COLO668 (cell line): ENCODE data around the gene ATXN7L2.
"Not testable (repeated sequence)": the region's sequence is repeated elsewhere in the genome, so short reads cannot be mapped to it uniquely, and the experiment has no call there.

Source experiments
- DNase-seq: peaks from one replicate; lab custom pipeline; 2025; ENCODE audit not compliant: unreplicated experiment; lab: John Stamatoyannopoulos, UW

ATXN7L2 gene, protein sequence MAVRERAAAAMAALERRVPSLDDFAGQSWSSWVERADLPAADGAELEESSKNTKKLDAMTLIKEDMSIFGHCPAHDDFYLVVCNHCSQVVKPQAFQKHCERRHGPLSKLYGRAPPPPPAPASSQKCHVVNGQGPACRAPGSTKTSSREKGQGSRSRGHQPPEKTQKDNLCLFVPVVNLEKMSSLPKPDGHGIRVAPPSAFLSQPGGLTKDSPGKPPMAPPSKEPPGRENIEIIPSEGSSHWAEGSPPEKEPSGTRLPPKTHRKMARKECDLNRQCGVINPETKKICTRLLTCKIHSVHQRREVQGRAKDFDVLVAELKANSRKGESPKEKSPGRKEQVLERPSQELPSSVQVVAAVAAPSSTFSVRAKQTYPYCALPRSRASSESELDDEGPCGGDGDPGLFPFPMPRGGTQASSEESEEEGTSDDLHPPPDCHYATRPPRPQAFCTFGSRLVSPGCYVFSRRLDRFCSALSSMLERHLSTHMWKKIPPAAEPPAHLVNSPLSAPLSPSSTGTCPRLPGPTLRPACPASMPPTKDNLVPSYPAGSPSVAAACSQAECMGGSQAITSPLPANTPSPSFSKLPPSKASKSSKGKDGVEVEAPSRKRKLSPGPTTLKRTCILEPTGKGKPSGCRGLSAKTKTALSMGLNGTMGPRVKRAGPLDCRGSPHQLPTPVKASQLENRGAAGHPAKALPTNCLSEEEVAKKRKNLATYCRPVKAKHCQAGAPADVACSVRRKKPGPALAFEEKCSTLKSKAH

DNA sequence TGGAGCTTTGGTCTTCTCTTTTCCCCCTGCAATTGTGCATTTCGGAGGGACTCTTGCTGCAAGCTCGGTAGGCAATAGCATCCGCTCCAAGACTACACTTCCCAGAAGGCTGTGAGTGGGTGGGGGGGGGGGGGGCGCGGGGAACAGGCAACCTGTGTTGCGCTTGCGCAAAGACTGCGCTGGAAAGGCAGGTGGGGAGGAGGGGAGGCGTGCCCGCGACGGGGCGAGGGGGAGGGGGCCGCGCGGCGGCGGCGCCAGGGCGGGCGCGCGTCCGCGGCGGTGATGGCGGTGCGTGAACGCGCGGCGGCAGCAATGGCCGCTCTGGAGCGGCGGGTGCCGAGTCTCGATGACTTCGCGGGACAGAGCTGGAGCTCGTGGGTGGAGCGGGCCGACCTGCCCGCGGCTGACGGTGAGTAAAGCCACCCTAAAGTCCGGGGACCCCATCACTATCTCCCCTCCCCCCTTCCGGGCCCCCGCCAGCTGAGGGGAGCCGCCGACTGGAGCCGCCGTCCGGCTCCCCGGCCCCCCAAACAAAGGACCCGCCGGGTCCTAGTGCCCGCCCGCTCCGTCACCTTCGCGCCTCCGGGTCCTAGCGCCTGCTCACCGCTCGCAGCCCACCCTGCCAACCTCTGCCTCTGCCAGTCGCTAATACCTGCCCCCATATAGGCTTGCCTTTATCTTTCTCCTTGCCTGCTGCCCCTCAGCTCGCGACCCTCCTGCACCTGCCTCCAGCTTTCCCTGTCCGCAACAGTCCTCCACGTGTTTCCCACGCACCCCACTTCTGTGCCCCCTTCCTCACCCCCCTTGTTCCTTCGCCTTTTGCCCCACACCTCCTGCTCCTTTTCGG lies at the start of gene ATXN7L2:
ATXN7L2 (plus strand) TSS at position 234 of the 847 bp plus-strand sequence; CDS start at position 283, 49 bp downstream.
- peak; percentile 97 for DNase-seq

DNA sequence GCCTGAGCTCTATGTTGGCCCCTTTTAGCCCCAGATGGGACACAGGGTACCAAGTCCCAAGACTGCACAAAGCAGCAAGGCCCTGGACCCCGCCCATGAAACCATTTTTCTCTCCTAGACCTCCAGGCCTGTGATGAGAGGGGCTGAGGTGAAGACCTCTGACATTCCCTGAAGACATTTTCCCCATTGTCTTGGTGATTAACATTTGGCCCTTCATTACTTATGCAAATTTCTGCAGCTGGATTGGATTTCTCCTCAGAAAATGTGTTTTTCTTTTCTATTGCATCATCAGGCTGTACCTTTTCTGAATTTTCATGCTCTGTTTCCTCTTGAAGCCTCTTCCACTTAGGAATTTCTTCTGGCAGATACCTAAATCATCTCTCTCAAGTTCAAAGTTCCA lies 49.2 kb upstream of the ATXN7L2 start:
- DNase-seq = no peak

DNA sequence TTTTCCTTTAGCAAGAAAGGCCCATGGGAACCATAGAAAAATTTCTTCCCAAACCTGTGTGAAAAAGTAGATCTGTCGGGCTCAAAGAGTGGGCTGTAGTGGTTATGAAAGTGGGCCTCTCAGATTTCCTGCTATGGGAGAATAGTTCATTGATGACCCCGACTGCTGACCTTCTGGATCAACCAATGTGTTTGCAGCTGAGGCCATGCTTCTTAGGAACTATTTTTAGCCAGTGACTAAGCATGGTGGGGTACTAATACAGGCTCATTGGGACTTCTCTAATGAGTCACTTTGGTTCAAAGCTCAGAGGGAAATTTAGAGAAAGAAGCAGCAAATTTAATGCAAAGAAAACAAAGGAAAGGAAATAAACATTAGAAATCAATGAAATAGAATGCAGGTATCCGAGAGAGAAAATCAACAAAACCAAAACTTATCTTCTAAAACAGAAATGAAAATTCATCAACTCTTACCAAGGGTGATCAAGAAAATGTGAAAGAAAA lies 44.9 kb upstream of the ATXN7L2 start:
- no peak for DNase-seq

DNA sequence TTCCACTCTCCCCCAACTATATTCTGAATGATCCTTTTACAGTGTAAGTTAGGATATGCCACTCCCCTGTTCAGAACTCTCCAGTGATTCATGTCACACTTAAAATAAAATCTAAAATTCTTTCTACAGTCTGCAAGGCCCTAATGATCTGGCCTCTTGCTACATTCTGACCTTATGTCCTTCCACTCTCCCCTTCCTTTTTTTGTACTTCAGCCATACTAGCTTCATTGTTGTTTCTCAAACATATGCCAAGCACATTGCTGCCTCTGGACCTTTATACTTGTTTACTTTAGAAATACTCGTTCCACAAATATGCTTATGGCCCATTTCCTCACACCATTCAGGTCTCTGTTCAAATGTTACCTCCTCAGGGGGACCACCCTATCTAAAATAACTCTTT lies 42.6 kb upstream of the ATXN7L2 start:
- no peak for DNase-seq

DNA sequence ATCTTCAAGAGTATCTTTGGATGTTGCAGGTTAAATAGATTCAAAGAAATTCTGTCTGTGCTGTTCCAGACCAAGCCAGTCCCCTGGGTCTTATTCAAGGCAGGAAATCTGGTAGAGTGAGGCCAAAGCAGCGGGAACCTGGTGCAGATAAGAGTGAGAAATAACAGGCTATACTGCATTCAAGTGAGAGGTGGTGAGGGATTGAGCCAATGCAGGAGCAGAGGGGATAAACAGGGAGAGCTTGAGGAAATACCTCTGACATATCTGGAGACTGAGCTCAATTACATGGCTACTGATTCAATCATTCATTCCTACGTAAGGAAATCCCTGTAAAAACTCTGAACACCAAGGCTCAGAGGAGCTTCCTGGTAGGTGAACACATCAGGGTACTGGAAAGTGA lies 40.2 kb upstream of the ATXN7L2 start:
- DNase-seq = no peak

DNA sequence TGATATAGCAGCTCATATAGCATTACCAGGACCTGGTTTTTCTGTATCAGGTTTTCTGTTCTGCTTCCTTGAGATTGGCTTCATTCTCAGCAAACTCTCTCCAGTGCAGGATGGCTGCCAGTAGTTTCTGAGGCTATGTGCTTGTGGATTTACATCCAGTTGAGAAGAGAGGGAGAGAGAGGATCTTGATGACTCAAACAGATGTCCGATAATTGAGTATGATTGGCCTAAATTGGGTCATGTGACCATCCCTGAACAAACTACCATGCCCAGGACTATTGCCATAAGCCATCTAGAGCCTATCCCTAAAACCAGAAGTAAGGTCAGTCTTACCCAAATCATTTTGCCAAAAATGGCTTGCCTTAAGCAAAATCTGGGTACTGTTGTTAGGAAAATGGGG lies 39.4 kb upstream of the ATXN7L2 start:
- no peak for DNase-seq

DNA sequence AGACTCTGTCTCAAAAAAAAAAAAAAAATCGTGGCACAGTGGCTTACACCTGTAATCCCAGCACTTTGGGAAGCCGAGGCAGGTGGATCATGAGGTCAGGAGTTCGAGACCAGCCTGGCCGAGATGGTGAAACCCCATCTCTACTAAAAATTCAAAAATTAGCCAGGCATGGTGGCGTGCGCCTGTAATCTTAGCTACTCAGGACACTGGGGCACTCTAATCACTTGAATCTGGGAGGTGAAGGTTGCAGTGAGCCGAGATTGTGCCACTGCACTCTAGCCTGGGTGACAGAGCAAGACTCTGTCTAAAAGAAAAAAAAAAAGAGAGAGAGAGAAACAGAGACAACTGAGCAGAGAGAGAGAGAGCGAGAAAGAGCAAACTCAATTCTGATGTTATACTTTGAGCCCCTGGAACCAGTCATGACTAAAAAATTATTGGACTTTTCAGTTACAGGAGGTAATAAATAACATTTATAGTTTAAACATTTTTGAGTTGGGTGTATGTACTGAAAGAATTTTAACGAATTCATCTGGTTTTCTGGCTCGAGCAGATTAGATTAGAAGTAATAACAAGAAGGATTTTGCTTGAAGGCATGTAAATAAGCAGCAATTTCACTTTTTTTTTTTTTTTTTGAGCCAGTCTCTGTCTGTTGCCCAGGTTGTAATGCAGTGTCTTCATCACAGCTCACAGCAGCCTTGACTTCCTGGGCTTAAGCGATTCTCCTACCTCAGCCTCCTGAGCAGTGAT lies 37.6 kb upstream of the ATXN7L2 start:
- not testable (repeated sequence) for DNase-seq

DNA sequence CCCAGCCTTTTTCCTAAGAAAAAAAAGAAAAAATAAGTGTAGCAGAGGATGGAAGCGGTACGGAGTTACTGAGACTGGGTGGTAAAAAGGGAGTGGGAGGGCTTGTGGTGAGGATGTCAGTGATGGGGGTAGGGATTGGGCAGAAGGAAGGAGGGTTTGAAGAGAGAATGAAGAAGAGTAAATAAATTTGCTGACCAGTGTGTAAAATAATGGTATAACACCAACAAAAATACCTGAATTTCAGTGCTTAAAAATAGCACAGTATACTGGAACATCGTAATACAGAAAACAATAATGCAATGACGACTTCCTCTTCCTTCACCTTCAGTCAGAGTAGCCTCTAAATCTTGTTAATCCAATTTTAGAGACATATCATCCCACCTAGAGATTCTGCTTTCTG lies 36.2 kb upstream of the ATXN7L2 start:
- no peak for DNase-seq

DNA sequence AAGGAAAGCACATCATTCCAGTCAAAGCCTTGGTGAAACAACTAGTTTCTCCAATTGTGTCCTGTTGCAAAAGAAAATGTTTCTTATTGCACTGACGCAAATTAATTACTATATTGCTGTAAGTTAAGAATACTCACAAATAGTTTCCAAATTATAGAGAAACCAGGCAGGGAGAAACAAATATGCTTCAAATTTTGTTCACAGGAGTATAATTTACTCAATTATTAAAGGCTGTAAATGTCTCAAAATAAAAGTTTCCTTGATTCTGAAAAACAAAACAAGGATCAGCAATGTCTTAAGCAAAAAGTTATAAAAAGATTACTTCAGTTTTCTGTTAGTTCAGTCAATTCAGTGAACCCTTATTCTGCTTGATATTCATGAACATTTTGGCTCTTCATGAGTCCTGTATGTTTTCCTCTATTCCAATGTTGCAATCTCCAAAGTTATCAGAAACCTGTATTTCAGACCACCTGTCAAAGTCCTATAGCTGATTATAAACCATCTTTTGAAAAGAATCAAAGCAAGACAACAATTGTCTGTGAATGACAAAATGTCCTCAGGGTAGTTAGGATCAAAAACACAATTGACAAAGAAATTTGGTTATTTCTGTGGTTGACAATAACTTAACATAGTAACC lies 29.1 kb upstream of the ATXN7L2 start:
- DNase-seq = no peak

DNA sequence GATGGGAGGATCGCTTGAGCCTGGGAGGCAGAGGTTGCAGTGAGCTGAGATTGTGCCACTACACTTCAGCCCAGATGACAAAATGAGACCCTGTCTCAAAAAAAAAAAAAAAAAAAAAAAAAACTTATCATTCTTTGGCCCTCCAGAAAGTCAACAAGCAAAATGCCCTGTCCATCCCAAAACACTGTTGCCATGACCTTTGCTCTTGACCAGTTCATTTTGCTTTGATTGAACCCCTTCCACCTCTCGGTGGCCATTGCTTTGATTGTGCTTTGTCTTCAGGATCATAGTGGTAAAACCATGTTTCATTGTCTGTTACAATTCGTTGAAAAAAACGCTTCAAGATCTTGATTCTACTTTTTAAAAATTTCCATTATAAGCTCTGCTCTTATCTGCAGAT lies 25.9 kb upstream of the ATXN7L2 start:
- DNase-seq = no peak

DNA sequence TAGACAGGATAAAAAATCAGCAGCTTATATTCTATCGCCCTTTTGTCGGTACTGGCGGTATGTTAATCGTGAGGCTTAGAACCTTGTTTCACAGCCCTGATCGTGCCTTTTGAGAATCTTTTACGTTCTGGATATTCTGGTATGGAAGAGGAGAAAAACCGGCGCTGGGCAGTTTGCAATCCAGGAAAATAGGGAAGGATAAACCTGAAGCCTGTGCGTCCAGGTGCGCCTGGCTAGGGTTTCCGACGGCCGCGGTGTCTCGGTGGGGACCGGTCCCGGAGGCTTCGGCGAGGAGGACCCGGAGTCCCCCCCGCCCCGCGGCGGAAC lies 17.6 kb upstream of the ATXN7L2 start:
- DNase-seq = no peak

DNA sequence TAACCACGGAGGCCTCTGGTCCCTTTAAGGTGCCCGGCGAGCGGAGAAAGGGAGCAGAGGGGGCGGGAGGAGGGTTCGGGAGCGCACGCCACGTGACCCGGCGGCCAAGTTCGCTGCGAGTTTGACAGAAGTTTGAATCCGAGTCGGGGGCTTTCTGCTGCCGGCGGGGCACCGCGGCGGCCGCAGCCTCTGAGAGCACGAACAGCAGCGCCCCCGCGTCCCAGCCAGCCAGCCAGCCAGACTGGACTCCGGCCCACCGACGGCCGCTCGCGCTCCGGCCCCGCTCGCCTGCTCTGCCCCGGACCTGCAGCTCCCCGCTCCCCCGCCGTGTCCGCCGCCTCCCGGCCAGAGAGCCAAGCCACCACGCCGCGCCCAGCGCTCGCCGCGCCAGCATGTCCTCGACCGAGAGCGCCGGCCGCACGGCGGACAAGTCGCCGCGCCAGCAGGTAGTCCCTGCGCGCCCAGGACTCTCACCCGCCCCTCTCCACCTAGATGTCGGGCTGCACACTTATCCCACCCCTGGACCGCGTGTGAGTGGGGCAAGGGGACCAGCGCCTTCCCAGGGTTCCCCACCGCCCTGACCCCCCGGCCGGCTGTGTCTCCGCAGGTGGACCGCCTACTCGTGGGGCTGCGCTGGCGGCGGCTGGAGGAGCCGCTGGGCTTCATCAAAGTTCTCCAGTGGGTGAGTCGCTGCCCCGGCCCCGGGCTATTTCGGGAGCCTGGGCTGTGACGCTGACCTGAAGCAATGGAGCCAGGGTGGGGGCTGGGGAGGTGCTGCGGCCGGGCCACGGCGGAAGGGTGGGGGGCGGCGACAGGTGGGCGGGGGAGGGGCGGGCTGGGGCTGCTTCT lies 17.0 kb upstream of the ATXN7L2 start, which contains the start of gene SYPL2:
SYPL2 (plus strand) TSS at position 95 of the 849 bp plus-strand sequence; CDS start at position 393, 298 bp downstream.
- peak; percentile 58 for DNase-seq

DNA sequence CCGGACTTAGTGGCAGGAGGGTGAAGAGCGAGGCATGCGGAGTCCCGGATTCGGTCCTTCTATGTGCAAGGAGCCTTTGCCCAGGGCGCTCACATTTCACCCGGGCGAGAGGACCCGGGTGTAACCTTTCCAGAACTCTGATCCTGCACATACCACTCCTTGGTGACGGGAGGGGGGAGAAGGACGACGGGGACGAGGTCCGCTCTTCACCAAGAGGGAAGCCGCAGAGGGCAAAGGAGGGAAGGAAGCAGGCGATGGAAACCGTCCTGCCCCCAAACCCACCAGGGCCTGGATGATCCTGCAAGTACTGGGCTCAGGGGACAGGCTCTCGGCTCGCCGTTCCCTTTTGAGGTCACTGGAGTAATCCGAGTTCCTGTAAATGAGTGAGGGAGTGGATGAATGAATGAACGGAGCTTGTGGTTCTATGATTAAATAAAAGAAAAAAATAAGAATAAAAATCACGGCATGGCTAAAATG lies 16.4 kb upstream of the ATXN7L2 start:
- DNase-seq = no peak

DNA sequence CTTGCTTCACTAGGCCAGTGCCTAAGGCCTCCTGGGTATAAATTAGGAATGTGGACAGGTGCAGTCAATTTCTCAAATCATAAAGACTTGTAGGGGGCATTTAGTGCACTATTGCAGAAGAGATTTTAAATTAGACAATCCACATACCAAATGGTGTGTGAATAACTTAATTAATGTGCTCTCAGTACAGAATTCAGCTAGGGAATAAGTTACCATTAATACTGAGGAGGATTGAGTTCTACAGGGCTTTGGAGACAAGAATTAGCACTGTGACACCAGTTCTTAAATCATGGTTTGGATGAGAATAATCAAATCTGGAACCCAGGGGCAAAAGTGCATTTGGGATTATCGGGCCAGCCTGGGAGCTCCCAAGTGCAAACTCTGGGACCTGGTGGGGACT lies 15.6 kb upstream of the ATXN7L2 start:
- no peak for DNase-seq

DNA sequence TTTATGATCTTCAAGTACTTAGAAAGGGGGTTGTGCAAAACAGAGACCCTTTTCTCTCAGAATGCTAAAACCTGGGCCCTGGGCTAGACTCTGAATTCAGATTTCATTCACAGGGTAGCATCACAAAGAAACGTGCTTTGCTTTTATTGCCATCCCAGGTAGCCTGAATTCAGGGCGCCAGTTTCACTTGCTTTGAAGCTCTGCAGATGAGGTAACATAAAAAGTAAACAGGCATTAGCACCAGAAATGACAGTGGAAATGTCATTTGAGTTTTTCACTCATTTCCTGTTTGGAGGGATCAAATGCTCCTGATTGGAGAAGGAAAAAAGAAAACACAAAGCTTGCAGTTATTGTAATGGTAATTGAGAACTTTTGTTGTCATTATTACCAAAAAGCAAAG lies 14.8 kb upstream of the ATXN7L2 start:
- no peak for DNase-seq

DNA sequence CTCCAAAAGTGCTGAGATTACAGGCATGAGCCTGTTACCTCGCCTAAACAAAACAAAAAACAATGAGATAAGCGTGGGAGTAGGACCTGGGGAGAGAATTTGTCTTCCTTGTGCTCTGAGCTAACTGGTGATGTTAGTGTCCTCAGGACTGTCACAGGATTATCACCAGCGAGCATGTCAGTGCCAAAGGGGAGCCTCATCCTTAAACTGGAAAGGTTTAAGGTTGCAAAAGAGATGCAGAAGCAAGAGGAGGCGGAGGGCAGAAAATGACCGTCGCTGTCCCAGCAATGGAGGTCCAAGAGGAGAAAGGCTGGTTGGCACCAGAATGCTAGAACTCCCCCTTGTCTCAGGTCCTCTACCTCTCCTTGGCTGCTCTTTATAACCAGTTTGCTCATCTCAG lies 13.5 kb upstream of the ATXN7L2 start:
- no peak for DNase-seq

DNA sequence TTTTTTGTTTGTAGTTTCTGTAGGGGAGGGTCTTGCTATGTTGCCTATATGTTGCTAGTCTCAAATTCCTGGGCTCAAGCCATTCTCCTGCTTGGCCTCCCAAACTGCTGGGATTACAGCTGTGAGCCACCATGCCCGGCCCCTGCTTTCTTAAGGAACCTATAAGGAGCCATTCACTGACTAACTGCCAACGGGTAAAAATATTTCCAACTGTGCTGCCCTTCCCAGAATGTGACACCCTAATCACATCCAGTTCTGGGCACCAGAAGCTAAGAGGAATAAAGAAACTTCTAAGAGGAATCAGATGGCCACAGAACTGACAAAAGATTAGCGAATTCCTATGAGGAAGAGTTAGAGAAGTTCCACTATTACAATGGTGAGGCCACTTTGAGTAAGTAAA lies 10.9 kb upstream of the ATXN7L2 start:
- DNase-seq = no peak

DNA sequence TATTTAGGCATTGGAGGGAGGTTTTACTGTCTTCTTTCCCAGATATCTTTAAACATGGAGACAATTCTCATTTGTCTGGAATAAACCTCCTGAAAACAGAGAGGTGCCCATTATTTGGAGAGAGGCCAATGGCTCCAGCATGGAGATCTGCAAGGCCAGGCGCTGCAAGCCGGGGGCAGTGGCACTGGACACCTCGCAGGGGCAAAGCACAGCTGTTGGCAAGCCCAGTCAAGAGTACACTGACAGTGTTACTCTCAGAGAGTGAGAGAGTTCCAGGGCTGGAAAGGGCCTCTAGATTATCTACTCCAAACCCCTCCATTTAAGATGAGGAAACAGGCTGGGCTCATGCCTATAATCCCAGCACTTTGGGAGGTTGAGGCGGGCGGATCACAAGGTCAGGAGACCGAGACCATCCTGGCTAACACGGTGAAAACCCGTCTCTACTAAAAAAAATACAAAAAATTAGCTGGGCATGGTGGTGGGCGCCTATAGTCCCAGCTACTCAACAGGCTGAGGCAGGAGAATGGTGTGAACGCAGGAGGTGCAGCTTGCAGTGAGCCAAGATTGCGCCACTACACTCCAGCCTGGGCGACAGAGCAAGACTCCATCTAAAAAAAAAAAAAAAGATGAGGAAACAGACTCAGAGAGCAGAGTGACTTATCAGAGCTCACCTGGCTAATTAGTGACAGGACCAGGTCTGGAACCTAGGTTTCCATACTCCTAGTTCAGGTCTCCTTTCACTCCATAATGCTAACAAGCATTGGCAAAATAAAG lies 10.2 kb upstream of the ATXN7L2 start:
- DNase-seq = not testable (repeated sequence)
